ENCODE results near the gene EHD4.

The EHD4 gene

DNA sequence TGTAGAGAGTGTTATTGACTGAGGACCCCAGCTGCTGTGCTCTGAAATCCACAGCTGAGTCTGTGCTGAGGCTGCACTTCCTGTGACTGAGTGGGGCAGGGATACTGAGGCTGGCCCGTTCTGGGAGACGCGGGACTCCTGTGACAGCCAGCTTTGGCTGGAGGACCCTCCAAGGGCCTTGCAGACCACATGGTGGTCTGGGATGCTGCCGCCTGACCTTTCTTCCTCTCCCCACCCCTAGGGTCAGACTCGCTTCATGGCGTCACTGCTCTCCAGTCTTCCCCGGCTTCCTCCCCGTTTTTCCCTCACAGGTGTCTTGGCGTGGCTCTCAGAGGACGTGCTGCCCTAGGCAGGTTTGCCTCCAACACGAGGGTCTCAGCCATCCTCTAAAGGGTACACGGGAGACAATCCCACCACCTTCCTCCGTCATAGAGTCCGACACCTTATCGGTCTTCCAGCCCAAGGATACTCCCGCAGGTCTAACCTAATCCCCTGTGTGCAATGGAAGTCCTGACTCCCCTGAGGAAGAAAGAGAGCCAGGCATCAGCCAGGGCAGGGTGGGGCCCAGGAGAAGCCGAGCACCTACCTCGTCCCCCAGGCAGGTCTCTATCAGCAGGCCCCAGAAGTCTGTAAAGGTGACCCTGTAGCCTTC is 19.9 kb upstream of the EHD4 start:
- Histone ChIP-seq H3K4me3 (ENCODE audit: low read length) (no peak overlapping the region), H3K27ac (ENCODE audit: low read length) (no peak overlapping the region), H3K4me2 (ENCODE audit: low read depth, low read length) (no peak overlapping the region), H4K20me1 (ENCODE audit: insufficient read depth, low read length) (no peaks in the 10 kb centered on the region), H3K27me3 (replicated peaks; ENCODE audit: insufficient read depth, low read length) (no peaks in the 10 kb centered on the region), H2AFZ (ENCODE audit: low read length) (no peak overlapping the region), H3K9ac (ENCODE audit: low read length) (no peak overlapping the region), H3K9me3 (replicated peaks; ENCODE audit: insufficient read depth, low read length) (no peaks in the 10 kb centered on the region), H3F3A (ENCODE audit: insufficient read depth, low read length) (no peaks in the 10 kb centered on the region), H3K4me1 (ENCODE audit: low read length) (no peaks in the 10 kb centered on the region), H3K79me2 (ENCODE audit: low read length) (no peaks in the 10 kb centered on the region), H3K36me3 (replicated peaks; ENCODE audit: insufficient read depth, low read length) (no peaks in the 10 kb centered on the region), H3K9me2 (replicated peaks; ENCODE audit: insufficient read depth, low read length) (no peaks in the 10 kb centered on the region)
- no peak for DNase-seq
- TF ChIP-seq EZH2phosphoT487 (IDR thresholded peaks at IDR 0.05; ENCODE audit: low read length) (no peak), EZH2 (optimal IDR thresholded peaks at IDR 0.05; ENCODE audit: low read depth, low read length) (no peak)
- TF ChIP-seq, protein P1, sequence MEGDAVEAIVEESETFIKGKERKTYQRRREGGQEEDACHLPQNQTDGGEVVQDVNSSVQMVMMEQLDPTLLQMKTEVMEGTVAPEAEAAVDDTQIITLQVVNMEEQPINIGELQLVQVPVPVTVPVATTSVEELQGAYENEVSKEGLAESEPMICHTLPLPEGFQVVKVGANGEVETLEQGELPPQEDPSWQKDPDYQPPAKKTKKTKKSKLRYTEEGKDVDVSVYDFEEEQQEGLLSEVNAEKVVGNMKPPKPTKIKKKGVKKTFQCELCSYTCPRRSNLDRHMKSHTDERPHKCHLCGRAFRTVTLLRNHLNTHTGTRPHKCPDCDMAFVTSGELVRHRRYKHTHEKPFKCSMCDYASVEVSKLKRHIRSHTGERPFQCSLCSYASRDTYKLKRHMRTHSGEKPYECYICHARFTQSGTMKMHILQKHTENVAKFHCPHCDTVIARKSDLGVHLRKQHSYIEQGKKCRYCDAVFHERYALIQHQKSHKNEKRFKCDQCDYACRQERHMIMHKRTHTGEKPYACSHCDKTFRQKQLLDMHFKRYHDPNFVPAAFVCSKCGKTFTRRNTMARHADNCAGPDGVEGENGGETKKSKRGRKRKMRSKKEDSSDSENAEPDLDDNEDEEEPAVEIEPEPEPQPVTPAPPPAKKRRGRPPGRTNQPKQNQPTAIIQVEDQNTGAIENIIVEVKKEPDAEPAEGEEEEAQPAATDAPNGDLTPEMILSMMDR (IDR thresholded peaks at IDR 0.05; ENCODE audit: low read length): no peak

DNA sequence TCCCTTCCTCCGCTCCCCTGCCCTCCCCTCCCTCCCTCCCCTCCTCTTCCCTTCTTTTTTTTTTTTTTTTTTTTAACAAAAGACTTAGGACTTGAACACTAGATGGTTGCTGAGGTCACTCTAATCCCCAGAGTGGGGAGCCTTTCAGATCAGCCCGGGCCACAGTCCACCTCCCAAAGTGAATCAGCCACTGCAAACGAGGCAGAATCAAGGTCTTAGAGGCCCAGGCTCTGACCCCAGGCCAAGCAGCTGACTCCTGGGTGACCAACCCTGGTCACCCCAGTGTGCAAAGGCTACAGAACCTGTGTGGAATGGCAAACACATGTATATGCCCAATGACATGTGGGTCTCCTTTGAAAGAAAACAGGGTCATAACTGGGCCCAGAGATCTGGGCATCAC is 18.3 kb upstream of the EHD4 start:
- Histone ChIP-seq H3K9me2 (replicated peaks; ENCODE audit: insufficient read depth, low read length) (no peaks in the 10 kb centered on the region), H3K9me3 (replicated peaks; ENCODE audit: insufficient read depth, low read length) (no peaks in the 10 kb centered on the region), H3K36me3 (replicated peaks; ENCODE audit: insufficient read depth, low read length) (no peaks in the 10 kb centered on the region), H4K20me1 (ENCODE audit: insufficient read depth, low read length) (no peaks in the 10 kb centered on the region), H3K4me2 (ENCODE audit: low read depth, low read length) (no peak overlapping the region), H3K4me1 (ENCODE audit: low read length) (no peaks in the 10 kb centered on the region), H3K79me2 (ENCODE audit: low read length) (no peaks in the 10 kb centered on the region), H3K9ac (ENCODE audit: low read length) (no peak overlapping the region), H3F3A (ENCODE audit: insufficient read depth, low read length) (no peaks in the 10 kb centered on the region), H3K27ac (ENCODE audit: low read length) (no peak overlapping the region), H3K27me3 (replicated peaks; ENCODE audit: insufficient read depth, low read length) (no peaks in the 10 kb centered on the region), H2AFZ (ENCODE audit: low read length) (no peak overlapping the region), H3K4me3 (ENCODE audit: low read length) (no peak overlapping the region)
- DNase-seq: no peak
- no peak for TF ChIP-seq EZH2phosphoT487 (IDR thresholded peaks at IDR 0.05; ENCODE audit: low read length)
- TF ChIP-seq, protein P1 (IDR thresholded peaks at IDR 0.05; ENCODE audit: low read length): no peak
- no peak for TF ChIP-seq EZH2 (optimal IDR thresholded peaks at IDR 0.05; ENCODE audit: low read depth, low read length)

DNA sequence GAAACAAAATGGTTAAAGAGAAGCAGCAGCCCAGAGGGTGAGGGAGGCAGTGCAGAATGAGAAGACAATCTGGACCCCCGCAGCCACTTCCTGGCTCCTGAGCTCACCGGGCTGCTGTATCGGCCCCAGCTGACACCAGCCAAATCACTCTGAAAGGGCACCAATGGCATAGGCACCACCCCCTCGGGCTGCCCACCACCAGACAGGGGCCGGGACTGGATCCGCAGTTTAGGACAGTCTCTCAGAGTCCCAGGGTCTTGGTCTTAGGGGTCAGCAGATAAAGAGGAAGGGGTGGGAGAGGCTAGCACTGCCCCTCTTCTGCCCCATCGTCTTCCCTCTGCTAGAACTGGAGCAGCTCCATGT is 17.9 kb upstream of the EHD4 start:
- no peaks in the 10 kb centered on the region for H3K9me3 ChIP-seq (replicated peaks; ENCODE audit: insufficient read depth, low read length)
- no peaks in the 10 kb centered on the region for H3K27me3 ChIP-seq (replicated peaks; ENCODE audit: insufficient read depth, low read length)
- H3K4me1 ChIP-seq (ENCODE audit: low read length): no peaks in the 10 kb centered on the region
- no peaks in the 10 kb centered on the region for H3K79me2 ChIP-seq (ENCODE audit: low read length)
- no peak overlapping the region for H3K27ac ChIP-seq (ENCODE audit: low read length)
- H3K9ac ChIP-seq (ENCODE audit: low read length): no peak overlapping the region
- no peak overlapping the region for H3K4me3 ChIP-seq (ENCODE audit: low read length)
- H4K20me1 ChIP-seq (ENCODE audit: insufficient read depth, low read length): no peaks in the 10 kb centered on the region
- H3K9me2 ChIP-seq (replicated peaks; ENCODE audit: insufficient read depth, low read length): no peaks in the 10 kb centered on the region
- no peak for DNase-seq
- H3F3A ChIP-seq (ENCODE audit: insufficient read depth, low read length): no peaks in the 10 kb centered on the region
- H3K4me2 ChIP-seq (ENCODE audit: low read depth, low read length): no peak overlapping the region
- no peak overlapping the region for H2AFZ ChIP-seq (ENCODE audit: low read length)
- H3K36me3 ChIP-seq (replicated peaks; ENCODE audit: insufficient read depth, low read length): no peaks in the 10 kb centered on the region
- TF ChIP-seq, protein P1 (IDR thresholded peaks at IDR 0.05; ENCODE audit: low read length): no peak
- TF ChIP-seq EZH2phosphoT487 (IDR thresholded peaks at IDR 0.05; ENCODE audit: low read length): no peak
- TF ChIP-seq EZH2 (optimal IDR thresholded peaks at IDR 0.05; ENCODE audit: low read depth, low read length): no peak

Measured in MM.1S (cell line).